HepG2 (cell line): ENCODE results near the gene GATB. TPM values are rescaled to one million over a fixed set of nuclear protein-coding genes. Genes with fewer than 3 reads are reported as not detected.

Experiments
- BHLHE40 ChIP-seq: IDR thresholded peaks from 2 replicates; pipeline ENCODE4 v1.6.1; 2011; ENCODE audit warnings: low read length, improper control_type of control experiment
- ELF1 ChIP-seq: sonication (generic); formaldehyde crosslinking; IDR thresholded peaks from 2 replicates; pipeline ENCODE4 v1.4.0; 2020; ENCODE audit warnings: missing genetic modification reagents
- IKZF4 ChIP-seq: sonication (generic); formaldehyde crosslinking; IDR thresholded peaks from 2 replicates; pipeline ENCODE4 v1.5.1; 2020; ENCODE audit warnings: borderline replicate concordance, mild to moderate bottlenecking, low read depth, missing genetic modification reagents; ENCODE audit errors: not compliant biosample characterization
- KDM2A ChIP-seq: sonication (generic); formaldehyde crosslinking; IDR thresholded peaks from 2 replicates; pipeline ENCODE4 v1.4.0; 2020; ENCODE audit warnings: low read depth, missing genetic modification reagents, borderline replicate concordance
- KDM4B ChIP-seq: sonication (generic); formaldehyde crosslinking; IDR thresholded peaks from 2 replicates; pipeline ENCODE4 v1.4.0; 2020; ENCODE audit warnings: missing genetic modification reagents
- KLF16 ChIP-seq, 2 experiments: sonication (generic) in 1 of 2; formaldehyde crosslinking in 1 of 2; IDR thresholded peaks; 2 replicates each; pipeline versions ENCODE4 v1.6.1 to v1.8.0; 2016 to 2023; ENCODE audit warnings: missing genetic modification reagents in 2 of 2, missing compliant biosample characterization in 1 of 2
- LCORL ChIP-seq, 2 experiments: fragments of 450-650 bp in 1 of 2; sonication (generic) in 1 of 2; formaldehyde crosslinking in 1 of 2; IDR thresholded peaks; 2 replicates each; pipeline versions ENCODE4 v1.5.0 to v1.6.1; 2017 to 2020; ENCODE audit warnings: antibody characterized with exemption in 1 of 2, missing genetic modification reagents in 1 of 2
- NFKB2 ChIP-seq: sonication (generic); formaldehyde crosslinking; IDR thresholded peaks from 2 replicates; pipeline ENCODE4 v1.4.0; 2020; ENCODE audit warnings: missing genetic modification reagents, borderline replicate concordance
- NFKBIZ ChIP-seq: IDR thresholded peaks from 2 replicates; pipeline ENCODE4 v1.6.1; 2018; ENCODE audit warnings: missing genetic modification reagents, missing compliant biosample characterization
- RBM22 ChIP-seq: fragments of 200-400 bp; formaldehyde crosslinking; optimal IDR thresholded peaks from 2 replicates; pipeline ENCODE3; 2017; ENCODE audit warnings: mild to moderate bottlenecking, low read length, moderate library complexity
- ZBTB42 ChIP-seq: sonication (generic); formaldehyde crosslinking; IDR thresholded peaks from 2 replicates; pipeline ENCODE4 v1.5.0; 2020; ENCODE audit warnings: mild to moderate bottlenecking, missing genetic modification reagents
- ZNF563 ChIP-seq: sonication (generic); formaldehyde crosslinking; IDR thresholded peaks from 2 replicates; pipeline ENCODE4 v1.8.0; 2022; ENCODE audit warnings: mild to moderate bottlenecking, moderate library complexity, missing genetic modification reagents
- ZNF672 ChIP-seq: sonication (generic); formaldehyde crosslinking; IDR thresholded peaks from 2 replicates; pipeline ENCODE4 v1.8.1; 2022; ENCODE audit warnings: missing genetic modification reagents
- ZSCAN29 ChIP-seq: sonication (generic); formaldehyde crosslinking; conservative IDR thresholded peaks from 2 replicates; pipeline ENCODE4 v1.4.0; 2020; ENCODE audit warnings: mild to moderate bottlenecking, missing genetic modification reagents
- polyA plus RNA-seq, 8 experiments: library from polyadenylated mRNA; depleted of rRNA in 3 of 8; stranded (reverse) in 7 of 8; unstranded in 1 of 8; fragments of >200 nt; fragmentation: Illumina TruSeq in 4 of 8; extraction: Trizol in 4 of 8; gene quantifications; 2 replicates each; pipeline versions ENCODE4 v1.2.1 to v1.2.3, GENCODE V29; 2011 to 2016; ENCODE audit warnings: low read depth in 4 of 8, missing spikeins in 1 of 8, mixed read lengths in 1 of 8; ENCODE audit not compliant: insufficient read depth in 1 of 8
- total RNA-seq, 5 experiments: library from RNA; depleted of rRNA; stranded (reverse); fragments of >200 nt; fragmentation: Illumina TruSeq; extraction: Trizol; gene quantifications; 2 replicates each; pipeline ENCODE4 v1.2.3, GENCODE V29; 2016; ENCODE audit warnings: low read depth in 1 of 5
- TF ChIP-seq, protein P1 (sequence below), 2 experiments: fragments of 450-650 bp in 1 of 2; sonication (generic) in 1 of 2; formaldehyde crosslinking; IDR thresholded peaks; 2 replicates each; pipeline versions ENCODE4 v1.5.0 to v1.8.0; 2020 to 2022; ENCODE audit warnings: mild to moderate bottlenecking in 1 of 2, missing genetic modification reagents in 1 of 2
- TF ChIP-seq, protein P2 (sequence below): sonication (generic); formaldehyde crosslinking; IDR thresholded peaks from 2 replicates; pipeline ENCODE4 v1.5.0; 2020; ENCODE audit warnings: mild to moderate bottlenecking, low read depth, missing genetic modification reagents, borderline replicate concordance
- TF ChIP-seq, protein P3 (sequence below): sonication (generic); formaldehyde crosslinking; IDR thresholded peaks from 2 replicates; pipeline ENCODE4 v1.5.1; 2020; ENCODE audit warnings: mild to moderate bottlenecking, missing genetic modification reagents, borderline replicate concordance
- TF ChIP-seq, protein P4 (sequence below): sonication (generic); formaldehyde crosslinking; IDR thresholded peaks from 2 replicates; pipeline ENCODE4 v1.8.0; 2023; ENCODE audit warnings: mild to moderate bottlenecking, missing genetic modification reagents

GATB gene
- total and polyA plus RNA-seq, 2 of the 13 experiments (the other 11 are each of a cell fraction or from before 2014, with no cell fraction given), result 32.3 to 32.4 TPM

DNA sequence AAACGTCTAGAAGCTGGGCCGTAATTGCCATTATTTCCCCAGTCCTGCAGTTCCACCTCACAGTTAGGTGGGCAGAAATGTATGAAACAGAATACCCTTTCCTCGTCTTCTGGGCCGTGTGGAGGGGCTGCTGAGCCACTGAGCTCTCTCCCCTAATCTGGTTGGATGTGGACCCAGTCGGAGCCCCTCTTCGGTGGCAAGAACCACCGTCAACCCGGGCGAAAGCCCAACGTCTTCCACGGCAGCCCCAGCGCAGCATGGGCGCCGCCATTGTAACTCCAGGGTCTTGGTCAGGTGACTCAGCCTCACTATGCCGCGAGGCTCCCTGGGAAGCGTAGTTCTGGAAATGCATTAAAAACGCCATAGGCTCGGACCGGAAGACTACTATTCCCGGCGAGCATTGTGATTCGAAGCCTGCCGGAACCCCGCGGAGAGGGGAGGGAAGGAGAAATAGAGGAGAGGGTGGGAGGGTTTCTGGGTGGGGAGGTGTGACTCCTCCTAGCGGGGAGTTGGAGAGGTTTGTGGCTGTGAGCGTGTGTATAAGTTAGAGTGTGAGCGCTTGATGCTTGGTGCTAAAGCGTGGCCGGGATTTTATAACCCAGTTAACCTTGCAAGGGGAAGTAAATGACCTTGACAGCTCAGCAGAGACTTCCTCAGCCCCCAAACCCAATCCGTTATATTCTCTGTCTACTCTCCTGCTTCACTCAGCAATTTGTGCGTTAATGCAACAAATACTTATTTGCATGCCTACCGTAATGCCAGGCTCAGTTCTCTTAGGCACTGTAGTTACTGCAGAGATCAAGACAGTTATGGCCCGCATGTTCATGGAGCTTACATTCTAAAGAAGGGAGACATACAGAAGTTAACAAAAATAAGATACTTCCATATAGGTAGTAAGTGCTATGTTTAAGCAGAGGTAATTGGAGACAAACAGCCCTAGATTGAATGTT is at the start of gene GATB (continued):
- TF ChIP-seq NFKB2 (CRISPR knock-in tag), result peak; percentile 20; the same call in 1 of the 2 replicates
- peak in 1 of 2 experiments; percentile 73; a peak in 2 of 4 replicates for TF ChIP-seq KLF16 (CRISPR knock-in tag; IDR thresholded peaks at IDR 0.05)
- peak; percentile 84; the same call in 1 of the 2 replicates for TF ChIP-seq KDM2A (CRISPR knock-in tag)
- no peak for TF ChIP-seq IKZF4 (CRISPR knock-in tag)
- 0 out of 2 replicates have a peak, but pooled peaks have one; percentile 38 for TF ChIP-seq ZNF563
- TF ChIP-seq, protein P1, sequence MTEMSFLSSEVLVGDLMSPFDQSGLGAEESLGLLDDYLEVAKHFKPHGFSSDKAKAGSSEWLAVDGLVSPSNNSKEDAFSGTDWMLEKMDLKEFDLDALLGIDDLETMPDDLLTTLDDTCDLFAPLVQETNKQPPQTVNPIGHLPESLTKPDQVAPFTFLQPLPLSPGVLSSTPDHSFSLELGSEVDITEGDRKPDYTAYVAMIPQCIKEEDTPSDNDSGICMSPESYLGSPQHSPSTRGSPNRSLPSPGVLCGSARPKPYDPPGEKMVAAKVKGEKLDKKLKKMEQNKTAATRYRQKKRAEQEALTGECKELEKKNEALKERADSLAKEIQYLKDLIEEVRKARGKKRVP (CRISPR knock-in tag; IDR thresholded peaks at IDR 0.05), result 0 out of 4 replicates have a peak, but pooled peaks of 1 of the 2 experiments have one; percentile 42
- TF ChIP-seq BHLHE40, result no peak
- TF ChIP-seq ZSCAN29 (CRISPR knock-in tag), result no peak
- TF ChIP-seq, protein P2, sequence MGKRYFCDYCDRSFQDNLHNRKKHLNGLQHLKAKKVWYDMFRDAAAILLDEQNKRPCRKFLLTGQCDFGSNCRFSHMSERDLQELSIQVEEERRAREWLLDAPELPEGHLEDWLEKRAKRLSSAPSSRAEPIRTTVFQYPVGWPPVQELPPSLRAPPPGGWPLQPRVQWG (CRISPR knock-in tag), result no peak
- no peak for TF ChIP-seq ZNF672 (CRISPR knock-in tag)
- TF ChIP-seq ZBTB42 (CRISPR knock-in tag), result no peak
- TF ChIP-seq LCORL (IDR thresholded peaks at IDR 0.05), result no peak
- no peak for TF ChIP-seq LCORL (CRISPR knock-in tag; IDR thresholded peaks at IDR 0.05)
- TF ChIP-seq, protein P3, sequence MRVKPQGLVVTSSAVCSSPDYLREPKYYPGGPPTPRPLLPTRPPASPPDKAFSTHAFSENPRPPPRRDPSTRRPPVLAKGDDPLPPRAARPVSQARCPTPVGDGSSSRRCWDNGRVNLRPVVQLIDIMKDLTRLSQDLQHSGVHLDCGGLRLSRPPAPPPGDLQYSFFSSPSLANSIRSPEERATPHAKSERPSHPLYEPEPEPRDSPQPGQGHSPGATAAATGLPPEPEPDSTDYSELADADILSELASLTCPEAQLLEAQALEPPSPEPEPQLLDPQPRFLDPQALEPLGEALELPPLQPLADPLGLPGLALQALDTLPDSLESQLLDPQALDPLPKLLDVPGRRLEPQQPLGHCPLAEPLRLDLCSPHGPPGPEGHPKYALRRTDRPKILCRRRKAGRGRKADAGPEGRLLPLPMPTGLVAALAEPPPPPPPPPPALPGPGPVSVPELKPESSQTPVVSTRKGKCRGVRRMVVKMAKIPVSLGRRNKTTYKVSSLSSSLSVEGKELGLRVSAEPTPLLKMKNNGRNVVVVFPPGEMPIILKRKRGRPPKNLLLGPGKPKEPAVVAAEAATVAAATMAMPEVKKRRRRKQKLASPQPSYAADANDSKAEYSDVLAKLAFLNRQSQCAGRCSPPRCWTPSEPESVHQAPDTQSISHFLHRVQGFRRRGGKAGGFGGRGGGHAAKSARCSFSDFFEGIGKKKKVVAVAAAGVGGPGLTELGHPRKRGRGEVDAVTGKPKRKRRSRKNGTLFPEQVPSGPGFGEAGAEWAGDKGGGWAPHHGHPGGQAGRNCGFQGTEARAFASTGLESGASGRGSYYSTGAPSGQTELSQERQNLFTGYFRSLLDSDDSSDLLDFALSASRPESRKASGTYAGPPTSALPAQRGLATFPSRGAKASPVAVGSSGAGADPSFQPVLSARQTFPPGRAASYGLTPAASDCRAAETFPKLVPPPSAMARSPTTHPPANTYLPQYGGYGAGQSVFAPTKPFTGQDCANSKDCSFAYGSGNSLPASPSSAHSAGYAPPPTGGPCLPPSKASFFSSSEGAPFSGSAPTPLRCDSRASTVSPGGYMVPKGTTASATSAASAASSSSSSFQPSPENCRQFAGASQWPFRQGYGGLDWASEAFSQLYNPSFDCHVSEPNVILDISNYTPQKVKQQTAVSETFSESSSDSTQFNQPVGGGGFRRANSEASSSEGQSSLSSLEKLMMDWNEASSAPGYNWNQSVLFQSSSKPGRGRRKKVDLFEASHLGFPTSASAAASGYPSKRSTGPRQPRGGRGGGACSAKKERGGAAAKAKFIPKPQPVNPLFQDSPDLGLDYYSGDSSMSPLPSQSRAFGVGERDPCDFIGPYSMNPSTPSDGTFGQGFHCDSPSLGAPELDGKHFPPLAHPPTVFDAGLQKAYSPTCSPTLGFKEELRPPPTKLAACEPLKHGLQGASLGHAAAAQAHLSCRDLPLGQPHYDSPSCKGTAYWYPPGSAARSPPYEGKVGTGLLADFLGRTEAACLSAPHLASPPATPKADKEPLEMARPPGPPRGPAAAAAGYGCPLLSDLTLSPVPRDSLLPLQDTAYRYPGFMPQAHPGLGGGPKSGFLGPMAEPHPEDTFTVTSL, result no peak
- no peak; the same call in 1 of the 2 replicates for TF ChIP-seq NFKBIZ (CRISPR knock-in tag)
- TF ChIP-seq RBM22, result no peak
- TF ChIP-seq KDM4B (CRISPR knock-in tag), result no peak
- TF ChIP-seq ELF1 (CRISPR knock-in tag), result peak; percentile 88
- TF ChIP-seq, protein P4, sequence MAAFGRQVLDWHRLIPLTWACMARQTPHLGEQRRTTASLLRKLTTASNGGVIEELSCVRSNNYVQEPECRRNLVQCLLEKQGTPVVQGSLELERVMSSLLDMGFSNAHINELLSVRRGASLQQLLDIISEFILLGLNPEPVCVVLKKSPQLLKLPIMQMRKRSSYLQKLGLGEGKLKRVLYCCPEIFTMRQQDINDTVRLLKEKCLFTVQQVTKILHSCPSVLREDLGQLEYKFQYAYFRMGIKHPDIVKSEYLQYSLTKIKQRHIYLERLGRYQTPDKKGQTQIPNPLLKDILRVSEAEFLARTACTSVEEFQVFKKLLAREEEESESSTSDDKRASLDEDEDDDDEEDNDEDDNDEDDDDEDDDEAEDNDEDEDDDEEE, result no peak
